GM18511 (cell line): ENCODE measurements around the gene NUDT8.
"Not testable (repeated sequence)": the region's sequence is repeated elsewhere in the genome, so short reads cannot be mapped to it uniquely, and the experiment has no call there.

Source experiments
- ATAC-seq: cut with Tn5 transposase; IDR thresholded peaks from one replicate; pipeline ENCODE4 v1.9.1; 2021; ENCODE audit warnings: mild to moderate bottlenecking, moderate library complexity; ENCODE audit not compliant: unreplicated experiment

Gene NUDT8

DNA sequence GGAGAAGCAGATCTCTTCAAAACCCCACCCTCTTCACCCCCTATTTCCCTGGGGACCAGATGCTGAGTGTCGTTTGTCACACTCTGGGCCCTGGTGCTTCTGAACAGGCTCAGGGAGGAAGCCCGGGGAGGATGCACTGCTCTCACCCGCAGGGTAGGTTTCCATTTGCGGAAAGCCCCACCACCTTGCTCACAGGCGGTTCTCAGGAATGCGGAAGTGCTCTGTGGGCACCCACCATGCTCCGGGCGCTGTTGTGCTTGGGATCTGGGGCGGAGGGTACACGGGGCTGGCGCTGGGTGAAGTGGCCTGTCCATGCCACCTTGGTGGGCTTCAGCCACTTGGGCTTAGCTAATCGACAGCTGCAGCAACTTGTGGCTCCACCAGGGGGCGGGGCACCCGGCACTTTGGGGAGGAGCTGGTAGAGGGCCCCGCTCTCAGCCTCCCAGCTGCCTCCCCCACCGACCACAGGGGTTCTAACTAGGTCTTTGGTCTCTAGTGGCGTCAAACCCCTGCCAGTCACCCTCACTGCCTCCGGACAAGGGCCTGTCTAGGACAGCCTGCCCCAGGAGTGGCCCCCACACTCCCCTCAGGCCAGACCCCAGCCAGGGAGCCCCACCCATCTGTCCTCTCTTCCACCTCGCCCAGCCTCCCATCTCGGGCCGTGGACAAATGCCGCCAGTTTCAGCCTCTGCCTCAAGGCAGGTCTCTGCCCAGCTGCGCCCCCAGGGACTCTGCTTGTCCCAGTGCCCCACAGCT is 15.6 kb downstream of the NUDT8 start:
- ATAC-seq = peak; percentile 91

DNA sequence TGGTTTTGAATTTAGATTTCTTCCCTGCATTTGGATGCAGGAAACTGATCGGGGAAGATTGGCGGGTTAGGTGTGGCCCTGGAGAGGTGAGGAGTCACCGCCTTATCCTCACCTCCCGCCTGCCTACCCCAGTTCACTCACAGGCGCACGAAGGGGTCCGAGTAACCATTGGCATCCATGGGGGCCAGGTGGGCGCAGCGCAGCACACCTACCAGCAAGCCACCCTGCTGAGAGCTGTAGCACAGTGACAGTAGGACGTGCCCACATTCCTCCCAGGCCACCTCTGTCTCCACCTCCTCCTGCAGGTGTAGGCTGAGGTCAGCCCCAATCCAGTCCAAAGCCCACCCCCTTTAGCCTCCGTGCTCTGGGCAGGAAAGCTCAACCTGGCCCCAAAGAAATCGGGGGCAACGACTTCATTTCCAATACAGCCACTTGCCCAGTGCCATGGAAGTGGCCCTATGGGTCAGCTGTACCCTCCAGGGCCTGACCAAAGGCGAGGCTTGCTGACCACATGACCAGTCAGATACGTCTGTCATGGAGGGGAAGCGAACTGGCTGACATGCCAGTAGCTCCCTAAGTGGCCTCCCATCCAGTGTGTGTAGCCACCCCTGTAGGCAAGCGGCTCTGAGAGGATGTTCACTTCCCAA is 16.3 kb downstream of the NUDT8 start:
- no peak for ATAC-seq

DNA sequence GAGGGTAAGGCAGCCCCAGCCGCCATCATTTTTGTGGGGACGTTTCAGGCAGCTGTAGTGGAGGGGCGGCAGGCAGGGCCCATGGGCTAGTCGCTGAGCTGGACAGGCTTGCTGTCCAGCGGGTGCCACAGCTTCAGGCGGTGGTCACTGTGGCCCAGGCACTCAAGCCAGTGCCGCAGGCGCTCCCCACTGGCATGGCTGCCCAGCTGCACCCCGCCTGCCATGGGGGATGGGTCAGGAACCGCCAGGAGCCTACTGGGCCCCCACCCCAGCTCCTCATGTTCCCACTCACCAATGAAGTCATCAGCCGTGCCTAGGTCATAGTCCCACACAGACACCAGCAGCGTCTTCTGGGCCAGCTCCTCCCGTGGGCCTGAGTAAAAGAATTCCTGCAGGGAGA is 17.0 kb downstream of the NUDT8 start:
- no peak for ATAC-seq

DNA sequence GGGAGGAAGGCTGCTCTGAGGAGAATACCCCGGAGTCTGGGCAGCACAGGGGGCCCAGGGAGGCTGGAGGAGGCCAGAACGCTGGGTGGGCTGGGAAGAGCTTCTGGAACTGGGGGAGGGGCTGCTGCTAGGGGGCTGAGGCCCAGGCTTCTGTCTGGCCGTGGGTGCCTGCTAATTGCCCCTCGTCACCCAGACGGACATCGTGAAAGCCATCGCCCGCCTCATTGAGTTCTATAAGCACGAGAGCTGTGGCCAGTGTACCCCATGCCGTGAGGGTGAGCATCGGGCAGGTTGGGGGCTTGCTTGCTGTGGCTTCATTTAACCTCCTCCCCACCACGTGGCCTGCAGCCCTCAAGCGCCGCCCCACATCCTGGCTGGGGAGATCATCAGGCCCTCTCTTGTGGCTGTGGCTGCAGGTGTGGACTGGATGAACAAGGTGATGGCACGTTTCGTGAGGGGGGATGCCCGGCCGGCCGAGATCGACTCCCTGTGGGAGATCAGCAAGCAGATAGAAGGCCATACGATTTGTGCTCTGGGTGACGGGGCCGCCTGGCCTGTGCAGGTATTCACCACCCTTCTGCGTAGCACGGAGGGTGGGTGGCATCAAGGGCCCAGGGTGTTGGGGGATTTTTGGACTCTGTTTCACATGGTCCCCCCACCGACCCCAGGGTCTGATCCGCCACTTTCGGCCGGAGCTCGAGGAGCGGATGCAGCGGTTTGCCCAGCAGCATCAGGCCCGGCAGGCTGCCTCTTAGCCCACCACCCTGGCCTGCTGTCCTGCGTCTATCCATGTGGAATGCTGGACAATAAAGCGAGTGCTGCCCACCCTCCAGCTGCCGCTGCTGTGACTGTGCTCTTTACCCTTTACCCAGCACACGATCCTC is 17.8 kb downstream of the NUDT8 start:
- no peak for ATAC-seq

DNA sequence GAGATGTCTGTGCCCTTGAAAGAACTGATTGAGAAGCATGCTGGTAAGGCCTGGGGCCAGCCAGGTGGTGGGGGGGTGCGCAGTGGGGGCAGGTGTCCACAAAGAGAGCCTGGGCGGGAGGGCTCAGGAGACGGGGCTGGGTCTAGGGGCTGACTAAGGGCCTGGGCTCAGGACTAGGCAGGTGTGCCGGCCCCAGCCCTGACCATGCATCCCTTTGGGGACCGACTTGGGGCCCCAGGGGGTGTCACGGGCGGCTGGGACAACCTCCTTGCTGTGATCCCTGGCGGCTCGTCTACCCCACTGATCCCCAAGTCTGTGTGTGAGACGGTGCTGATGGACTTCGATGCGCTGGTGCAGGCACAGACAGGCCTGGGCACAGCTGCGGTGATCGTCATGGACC is 18.6 kb downstream of the NUDT8 start:
- no peak for ATAC-seq

DNA sequence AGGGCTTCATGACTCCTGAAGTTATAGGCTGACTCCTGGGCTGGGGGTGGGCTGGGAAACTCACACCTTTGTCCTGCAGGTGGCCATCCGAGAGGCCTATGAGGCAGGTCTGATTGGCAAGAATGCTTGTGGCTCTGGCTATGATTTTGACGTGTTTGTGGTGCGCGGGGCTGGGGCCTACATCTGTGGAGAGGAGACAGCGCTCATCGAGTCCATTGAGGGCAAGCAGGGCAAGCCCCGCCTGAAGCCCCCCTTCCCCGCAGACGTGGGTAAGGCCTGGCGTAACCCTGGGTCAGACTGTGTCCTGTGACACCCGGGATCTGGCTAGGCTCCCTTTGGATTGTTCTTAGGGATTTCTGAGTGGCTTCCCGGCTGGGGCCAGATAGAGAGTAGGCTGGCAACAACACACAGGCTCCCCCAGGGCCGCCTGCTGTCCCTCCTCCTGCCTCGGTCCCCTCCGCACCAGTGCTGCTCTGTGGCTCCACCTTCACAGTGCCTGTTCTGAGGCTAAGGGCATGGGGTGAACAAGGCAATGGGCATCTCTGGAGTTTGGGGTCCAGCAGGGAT is 19.4 kb downstream of the NUDT8 start:
- no peak for ATAC-seq

DNA sequence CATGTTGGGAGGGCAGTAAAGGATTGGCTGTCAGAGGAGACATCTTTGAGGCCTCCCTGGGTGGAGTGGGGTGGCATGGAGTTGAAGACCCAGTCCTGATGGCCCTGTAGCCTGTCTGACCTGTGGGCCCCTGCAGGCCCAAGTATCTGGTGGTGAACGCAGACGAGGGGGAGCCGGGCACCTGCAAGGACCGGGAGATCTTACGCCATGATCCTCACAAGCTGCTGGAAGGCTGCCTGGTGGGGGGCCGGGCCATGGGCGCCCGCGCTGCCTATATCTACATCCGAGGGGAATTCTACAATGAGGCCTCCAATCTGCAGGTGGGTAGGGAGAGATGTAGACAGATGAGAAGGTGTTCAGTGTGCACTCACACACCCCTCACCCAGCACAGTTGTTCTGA is 20.4 kb downstream of the NUDT8 start:
- no peak for ATAC-seq

DNA sequence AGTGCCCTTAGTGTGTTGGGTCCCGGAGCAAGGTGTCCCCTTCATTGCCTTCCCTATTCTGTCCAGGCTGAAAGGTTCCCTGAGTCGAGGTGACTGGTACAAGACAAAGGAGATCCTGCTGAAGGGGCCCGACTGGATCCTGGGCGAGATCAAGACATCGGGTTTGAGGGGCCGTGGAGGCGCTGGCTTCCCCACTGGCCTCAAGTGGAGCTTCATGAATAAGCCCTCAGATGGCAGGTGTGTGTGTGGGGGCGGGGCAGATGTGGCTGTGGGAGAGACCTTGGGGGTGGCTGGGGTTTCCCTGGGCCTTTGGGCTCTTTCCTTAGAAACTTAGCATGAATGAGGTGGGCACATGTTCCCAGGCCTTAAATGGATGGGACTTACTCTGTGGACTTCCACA is 21.3 kb downstream of the NUDT8 start:
- no peak for ATAC-seq

DNA sequence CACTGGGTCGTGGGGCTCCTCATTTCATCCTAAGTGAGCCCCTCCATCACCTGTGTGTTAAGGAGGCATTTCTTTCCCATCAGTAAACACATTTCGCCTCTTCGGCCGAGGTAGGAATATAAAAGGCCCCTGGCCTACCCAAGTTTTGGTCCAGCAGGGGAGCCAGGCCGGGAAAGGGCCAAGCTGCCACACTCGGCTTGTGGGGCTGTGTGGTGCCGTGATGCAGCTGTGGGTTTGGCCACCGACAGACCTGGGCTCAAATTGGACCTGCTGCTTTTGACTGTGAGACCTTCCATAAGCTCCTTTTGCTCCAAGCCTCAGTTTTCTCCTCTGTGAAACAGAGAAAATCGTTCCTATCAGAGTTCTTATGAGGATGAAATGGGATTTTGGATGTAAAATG is 22.2 kb downstream of the NUDT8 start:
- ATAC-seq = no peak

DNA sequence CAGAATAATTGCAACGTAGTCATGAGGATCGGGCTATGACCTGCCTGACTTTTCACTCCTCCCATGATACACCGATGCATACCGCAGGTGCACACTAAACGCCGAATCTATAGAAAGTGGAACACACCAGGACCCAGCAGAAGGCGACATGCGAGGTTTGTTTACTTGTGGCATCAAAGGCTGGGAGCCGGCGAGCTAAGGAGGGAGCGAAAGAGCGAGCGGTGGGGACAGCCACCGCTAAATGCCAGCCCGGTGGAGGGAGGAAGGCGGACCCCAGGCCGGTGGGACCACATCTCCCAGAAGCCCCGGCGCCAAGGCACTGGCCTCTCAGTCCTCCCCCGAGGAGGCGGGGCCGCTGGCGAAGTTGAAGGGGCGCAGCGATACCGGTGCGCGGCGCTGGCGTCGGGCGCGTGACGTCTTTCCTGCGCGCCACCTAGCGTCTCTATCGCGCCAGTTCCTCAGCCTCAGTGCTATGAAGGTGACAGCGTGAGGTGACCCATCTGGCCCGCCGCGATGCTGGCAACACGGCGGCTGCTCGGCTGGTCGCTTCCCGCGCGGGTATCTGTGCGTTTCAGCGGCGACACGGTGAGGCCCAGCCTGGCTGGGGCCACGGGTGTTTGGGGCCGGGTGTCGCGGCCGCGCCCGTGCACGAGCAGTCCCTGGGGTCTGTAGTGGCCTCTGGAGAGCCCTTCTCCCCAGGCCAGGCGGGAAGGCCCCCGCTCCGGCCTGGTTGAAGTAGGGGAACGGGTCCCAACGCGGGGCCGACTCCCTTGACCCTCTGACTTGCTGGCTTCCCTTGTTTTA is 23.0 kb downstream of the NUDT8 start, which contains the start of gene NDUFV1:
Gene NDUFV1, plus strand, starts transcription at position 445 of the 804 bp plus-strand sequence. Its CDS starts 69 bp downstream, at position 514.
- ATAC-seq = peak; percentile 99

DNA sequence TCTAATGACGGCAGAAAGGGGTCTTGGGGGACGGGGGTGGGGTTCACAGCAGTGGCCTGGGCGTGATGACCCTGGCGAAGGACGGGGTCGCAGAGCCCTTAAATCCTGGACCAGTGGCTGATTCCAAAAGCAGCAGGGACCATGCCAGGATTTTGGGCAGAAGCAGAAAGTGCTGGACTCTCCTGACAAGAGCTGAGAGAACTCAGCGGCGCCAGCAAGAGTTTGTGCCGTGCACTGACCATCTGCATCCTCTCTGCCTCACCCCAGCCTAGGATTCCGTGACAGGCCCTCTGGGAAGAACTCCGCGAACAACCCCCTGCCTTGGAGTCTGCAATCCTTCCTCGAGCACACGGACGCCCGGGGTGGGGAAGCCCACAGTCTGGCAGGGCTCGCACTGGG is 23.6 kb downstream of the NUDT8 start:
- no peak for ATAC-seq

DNA sequence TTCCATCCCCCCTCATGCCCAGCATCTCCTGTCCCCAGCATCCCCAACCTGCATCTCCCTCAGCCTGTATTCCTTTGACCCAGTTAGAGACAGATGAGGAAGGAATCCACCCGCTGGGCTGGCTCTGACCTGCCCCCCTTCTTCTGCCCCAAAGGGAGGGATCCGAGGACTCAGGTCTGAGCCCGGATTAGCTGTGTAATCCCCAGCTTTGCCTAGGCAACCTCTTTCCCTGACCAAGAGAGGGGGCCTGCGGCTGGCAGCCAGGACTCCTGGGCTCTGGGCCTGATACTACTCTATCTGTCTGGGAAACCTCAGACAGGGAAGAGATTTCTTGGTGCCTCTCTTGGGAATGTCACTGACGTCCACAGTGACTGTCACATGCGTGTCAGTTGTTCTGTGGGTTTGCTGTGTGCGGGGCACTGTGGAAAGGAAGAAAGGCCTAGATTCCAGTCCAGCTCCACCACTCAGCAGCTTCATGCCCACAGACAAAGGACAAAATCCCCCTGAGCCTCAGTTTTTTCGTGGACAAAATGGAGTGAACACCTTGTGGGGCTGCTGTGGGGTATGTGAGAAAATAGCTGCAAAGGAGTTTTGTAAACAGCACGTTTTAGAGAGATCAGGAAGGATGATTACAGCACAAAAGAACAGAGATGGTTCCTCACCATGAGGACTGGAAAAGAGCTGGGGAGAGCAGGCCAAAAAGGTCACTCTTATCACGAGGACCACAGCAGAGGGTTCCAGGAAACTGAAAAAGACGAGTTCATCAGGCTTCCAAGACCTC is 24.3 kb downstream of the NUDT8 start:
- ATAC-seq = no peak

DNA sequence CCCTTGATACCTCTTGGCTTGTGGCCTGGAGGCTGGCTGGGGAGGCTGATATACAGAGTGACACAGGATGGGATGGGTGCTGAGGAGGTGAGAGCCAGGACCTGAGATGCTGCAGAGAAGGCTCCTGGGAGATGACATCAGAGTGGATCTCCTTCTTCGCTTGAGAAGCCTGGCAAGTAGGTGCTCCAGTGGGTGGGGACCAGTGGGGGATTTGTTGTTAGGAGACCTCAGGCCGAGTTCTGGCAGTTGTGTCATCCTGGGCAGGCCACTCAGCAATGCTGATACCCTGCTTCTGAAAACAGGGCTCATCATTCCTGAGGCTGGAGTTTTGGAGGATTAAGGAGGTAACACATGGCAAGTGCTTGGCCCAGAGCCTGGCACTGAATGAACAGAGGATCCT is 24.9 kb downstream of the NUDT8 start:
- no peak for ATAC-seq

DNA sequence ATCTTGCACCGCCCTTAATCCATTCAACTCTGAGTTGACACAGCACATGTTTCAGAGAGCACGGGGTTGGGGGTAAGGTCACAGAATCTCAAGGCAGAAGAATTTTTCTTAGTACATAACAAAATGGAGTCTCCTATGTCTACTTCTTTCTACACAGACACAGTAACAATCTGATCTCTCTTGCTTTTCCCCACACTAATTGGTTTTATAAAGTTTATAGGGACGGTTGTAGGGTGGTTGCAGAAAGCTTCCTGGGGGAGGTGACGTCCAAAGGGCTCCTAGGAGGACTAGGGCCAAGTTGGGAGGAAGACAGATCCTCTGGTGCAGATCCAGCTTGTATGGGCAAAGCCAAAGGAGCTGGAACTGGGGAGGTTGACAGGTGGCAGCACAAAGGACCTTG is 25.6 kb downstream of the NUDT8 start:
- not testable (repeated sequence) for ATAC-seq

DNA sequence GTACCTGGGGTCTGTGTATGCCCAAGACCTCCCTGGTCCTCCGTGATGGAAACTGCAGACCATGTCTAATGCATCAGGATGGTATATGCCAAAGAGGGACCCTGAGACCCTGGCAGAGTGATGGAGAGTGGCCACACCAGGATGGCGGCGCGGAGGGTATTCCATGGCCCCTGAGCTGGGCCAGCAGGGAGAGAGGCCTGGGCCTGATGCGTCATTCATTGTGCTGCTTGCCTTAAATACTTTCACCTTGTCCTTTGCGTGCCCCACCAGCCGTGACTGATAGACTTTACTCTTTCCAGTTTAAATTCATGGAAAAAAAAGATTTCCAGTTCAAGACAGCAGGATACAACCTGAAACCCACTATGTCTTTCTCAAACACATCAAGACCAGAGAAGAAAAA is 28.6 kb downstream of the NUDT8 start:
- no peak for ATAC-seq

DNA sequence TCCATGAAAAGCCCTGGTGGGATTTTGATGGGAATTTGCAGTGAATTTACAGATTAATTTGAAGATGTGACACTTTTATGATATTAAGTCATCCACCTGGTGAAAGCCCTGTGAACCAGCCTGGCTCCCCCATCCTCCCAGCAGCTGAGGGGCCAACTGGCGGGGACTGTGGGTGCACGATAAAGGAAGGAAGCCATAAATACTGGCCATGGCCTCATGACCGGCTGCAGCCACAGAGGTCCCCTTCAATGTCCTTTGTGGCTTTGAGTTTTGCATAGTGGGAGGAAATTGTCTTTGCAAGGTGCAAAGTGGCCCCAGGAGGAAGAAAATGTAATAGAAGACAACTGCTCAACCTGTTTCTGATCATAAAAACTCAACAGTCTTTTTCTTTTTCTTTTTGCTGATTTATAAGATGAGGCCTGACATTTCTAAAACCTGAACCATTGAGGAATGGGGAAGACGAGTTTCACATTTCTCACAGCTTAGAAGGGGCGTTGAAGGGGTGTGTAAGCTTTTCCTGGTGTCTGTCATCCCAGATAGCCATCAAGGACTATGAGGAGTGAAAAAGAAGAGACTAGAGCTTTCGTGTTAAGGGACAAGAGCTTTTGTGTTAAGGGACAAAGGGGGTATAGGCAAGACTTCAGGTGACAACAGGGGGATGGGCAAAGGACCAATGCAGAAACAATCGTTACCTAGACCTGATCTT is 29.3 kb downstream of the NUDT8 start:
- ATAC-seq = peak; percentile 69

DNA sequence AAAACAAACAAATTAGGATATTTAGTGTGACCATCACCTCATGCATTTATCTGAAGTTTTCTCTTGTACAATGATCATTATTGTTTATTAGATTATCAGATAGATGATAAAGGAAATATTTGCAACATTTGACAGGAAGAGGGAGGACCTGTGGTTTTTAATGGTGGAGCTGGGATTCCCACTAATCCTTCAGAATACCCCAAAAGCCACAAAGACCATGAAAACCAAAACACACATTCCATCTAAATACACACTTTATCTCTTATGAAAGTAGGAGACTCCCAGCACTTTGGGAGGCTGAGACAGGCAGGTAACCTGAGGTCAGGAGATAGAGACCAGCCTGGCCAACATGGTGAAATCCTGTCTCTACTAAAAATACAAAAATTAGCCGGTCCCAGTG is 30.6 kb downstream of the NUDT8 start:
- ATAC-seq = no peak

DNA sequence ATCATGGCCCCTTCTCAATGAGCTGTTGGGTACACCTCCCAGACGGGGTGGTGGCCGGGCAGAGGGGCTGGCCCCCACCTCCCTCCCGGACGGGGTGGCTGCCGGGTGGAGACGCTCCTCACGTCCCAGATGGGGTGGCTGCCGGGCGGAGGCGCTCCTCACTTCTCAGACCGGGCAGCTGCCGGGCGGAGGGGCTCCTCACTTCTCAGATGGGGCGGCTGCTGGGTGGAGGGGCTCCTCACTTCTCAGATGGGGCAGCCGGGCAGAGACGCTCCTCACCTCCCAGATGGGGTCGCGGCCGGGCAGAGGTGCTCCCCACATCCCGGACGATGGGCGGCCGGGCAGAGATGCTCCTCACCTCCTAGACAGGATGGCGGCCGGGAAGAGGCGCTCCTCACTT is 31.8 kb downstream of the NUDT8 start:
- ATAC-seq = not testable (repeated sequence)

DNA sequence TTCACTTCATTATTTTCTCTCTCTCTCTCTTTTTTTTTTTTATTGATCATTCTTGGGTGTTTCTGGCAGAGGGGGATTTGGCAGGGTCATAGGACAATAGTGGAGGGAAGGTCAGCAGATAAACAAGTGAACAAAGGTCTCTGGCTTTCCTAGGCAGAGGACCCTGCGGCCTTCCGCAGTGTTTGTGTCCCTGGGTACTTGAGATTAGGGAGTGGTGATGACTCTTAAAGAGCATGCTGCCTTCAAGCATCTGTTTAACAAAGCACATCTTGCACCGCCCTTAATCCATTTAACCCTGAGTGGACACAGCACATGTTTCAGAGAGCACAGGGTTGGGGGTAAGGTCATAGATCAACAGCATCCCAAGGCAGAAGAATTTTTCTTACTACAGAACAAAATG is 32.3 kb downstream of the NUDT8 start:
- ATAC-seq = not testable (repeated sequence)
